ENCODE results near the gene FOXJ1. TPM values are rescaled to one million over a fixed set of nuclear protein-coding genes. Genes with fewer than 3 reads are reported as not detected.

FOXJ1 gene
- total and polyA plus RNA-seq, 2 of the 13 experiments (the other 11 are each of a cell fraction or from before 2014, with no cell fraction given), result 0.98 to 1.6 TPM

DNA sequence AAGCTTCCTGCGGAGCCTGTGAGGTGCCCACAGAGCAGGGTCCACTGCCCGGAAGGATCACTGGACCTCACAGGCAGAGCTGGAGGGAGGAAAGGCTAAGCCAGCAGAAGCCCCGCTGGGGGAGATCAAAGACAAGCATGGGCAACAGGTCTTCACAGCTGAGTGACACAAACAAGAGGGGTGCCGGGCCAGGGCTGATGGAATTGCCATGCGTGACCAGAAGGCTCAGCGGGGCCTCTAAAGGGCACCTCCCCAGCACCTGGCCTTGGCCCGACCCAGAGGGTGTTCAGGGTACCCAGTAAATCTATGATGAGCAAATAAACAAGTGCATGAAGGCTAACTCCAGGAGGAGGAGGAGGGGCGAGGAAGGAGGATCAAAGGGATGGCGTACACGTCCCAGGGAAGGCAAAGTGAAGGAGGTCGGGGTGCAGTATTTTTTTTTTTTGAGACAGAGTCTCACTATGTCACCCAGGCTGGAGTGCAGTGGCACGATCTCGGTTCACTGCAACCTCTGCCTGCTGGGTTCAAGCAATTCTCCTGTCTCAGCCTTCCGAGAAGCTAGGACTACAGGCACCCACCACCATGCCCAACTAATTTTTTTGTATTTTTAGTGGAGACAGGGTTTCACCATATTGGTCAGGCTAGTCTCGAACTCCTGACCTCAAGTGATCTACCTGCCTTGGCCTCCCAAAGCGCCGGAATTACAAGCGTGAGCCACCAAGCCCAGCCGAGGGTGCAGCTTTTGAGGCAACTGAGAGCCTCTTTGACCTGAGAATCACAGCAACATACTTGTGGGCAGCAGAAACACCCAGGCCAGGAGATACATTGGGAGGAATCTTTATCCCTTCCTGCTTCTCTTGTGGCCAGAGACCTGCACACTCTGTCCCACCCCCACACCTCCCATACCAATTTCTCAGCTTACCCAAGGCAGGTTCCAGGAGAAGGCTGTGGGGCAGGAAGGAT, 21.4 kb downstream of the FOXJ1 start (continued):
- TF ChIP-seq NFE2 (CRISPR knock-in tag; IDR thresholded peaks at IDR 0.05) (no peak), KAT8 (CRISPR knock-in tag; IDR thresholded peaks at IDR 0.05) (peak; percentile 42; the same call in 1 of the 2 replicates), ZZZ3 (CRISPR knock-in tag; IDR thresholded peaks at IDR 0.05; ENCODE audit: borderline replicate concordance) (0 out of 2 replicates have a peak, but pooled peaks have one; percentile 9), PHF5A (CRISPR knock-in tag; IDR thresholded peaks at IDR 0.05; ENCODE audit: low read depth, unreplicated experiment) (no peak), RFX3 (CRISPR knock-in tag; IDR thresholded peaks at IDR 0.05) (no peak), ZFP37 (CRISPR knock-in tag; IDR thresholded peaks at IDR 0.05; ENCODE audit: borderline replicate concordance) (no peak), ETV5 (CRISPR knock-in tag; IDR thresholded peaks at IDR 0.05; ENCODE audit: borderline replicate concordance) (peak; percentile 70; the same call in 1 of the 2 replicates), ZNF724P (CRISPR knock-in tag; IDR thresholded peaks at IDR 0.05; ENCODE audit: borderline replicate concordance) (no peak), ZBTB3 (CRISPR knock-in tag; IDR thresholded peaks at IDR 0.05; ENCODE audit: borderline replicate concordance, low read depth) (0 out of 2 replicates have a peak, but pooled peaks have one; percentile 60), NKX3-1 (CRISPR knock-in tag; IDR thresholded peaks at IDR 0.05) (no peak), NONO (IDR thresholded peaks at IDR 0.05) (no peak), NONO (CRISPR knock-in tag; conservative IDR thresholded peaks at IDR 0.05) (no peak), SOX5 (CRISPR knock-in tag; IDR thresholded peaks at IDR 0.05; ENCODE audit: borderline replicate concordance) (peak; percentile 69), KDM3A (CRISPR knock-in tag; IDR thresholded peaks at IDR 0.05; ENCODE audit: low read depth) (no peak), NR2C2 (CRISPR knock-in tag; IDR thresholded peaks at IDR 0.05; ENCODE audit: borderline replicate concordance) (no peak), TEAD2 (CRISPR knock-in tag; IDR thresholded peaks at IDR 0.05) (no peak), ZMYM4 (CRISPR knock-in tag; IDR thresholded peaks at IDR 0.05) (peak; percentile 60; the same call in 1 of the 2 replicates), RARG (CRISPR knock-in tag; IDR thresholded peaks at IDR 0.05; ENCODE audit: low read depth) (no peak), ZNF761 (CRISPR knock-in tag; conservative IDR thresholded peaks at IDR 0.05) (no peak), ZNF260 (CRISPR knock-in tag; IDR thresholded peaks at IDR 0.05; ENCODE audit: borderline replicate concordance, low read depth) (no peak), PAWR (CRISPR knock-in tag; IDR thresholded peaks at IDR 0.05; ENCODE audit: borderline replicate concordance) (no peak), IKZF1 (IDR thresholded peaks at IDR 0.05) (no peak), SOX13 (IDR thresholded peaks at IDR 0.05) (peak; percentile 59), SOX13 (CRISPR knock-in tag; conservative IDR thresholded peaks at IDR 0.05 in 1 of 2, IDR thresholded peaks at IDR 0.05 in 1 of 2) (peak in 1 of 2 experiments; percentile 62; a peak in 1 of 4 replicates), SRSF4 (IDR thresholded peaks at IDR 0.05; ENCODE audit: low read depth, low read length, poor library complexity, severe bottlenecking) (no peak)
- TF ChIP-seq, protein P1, sequence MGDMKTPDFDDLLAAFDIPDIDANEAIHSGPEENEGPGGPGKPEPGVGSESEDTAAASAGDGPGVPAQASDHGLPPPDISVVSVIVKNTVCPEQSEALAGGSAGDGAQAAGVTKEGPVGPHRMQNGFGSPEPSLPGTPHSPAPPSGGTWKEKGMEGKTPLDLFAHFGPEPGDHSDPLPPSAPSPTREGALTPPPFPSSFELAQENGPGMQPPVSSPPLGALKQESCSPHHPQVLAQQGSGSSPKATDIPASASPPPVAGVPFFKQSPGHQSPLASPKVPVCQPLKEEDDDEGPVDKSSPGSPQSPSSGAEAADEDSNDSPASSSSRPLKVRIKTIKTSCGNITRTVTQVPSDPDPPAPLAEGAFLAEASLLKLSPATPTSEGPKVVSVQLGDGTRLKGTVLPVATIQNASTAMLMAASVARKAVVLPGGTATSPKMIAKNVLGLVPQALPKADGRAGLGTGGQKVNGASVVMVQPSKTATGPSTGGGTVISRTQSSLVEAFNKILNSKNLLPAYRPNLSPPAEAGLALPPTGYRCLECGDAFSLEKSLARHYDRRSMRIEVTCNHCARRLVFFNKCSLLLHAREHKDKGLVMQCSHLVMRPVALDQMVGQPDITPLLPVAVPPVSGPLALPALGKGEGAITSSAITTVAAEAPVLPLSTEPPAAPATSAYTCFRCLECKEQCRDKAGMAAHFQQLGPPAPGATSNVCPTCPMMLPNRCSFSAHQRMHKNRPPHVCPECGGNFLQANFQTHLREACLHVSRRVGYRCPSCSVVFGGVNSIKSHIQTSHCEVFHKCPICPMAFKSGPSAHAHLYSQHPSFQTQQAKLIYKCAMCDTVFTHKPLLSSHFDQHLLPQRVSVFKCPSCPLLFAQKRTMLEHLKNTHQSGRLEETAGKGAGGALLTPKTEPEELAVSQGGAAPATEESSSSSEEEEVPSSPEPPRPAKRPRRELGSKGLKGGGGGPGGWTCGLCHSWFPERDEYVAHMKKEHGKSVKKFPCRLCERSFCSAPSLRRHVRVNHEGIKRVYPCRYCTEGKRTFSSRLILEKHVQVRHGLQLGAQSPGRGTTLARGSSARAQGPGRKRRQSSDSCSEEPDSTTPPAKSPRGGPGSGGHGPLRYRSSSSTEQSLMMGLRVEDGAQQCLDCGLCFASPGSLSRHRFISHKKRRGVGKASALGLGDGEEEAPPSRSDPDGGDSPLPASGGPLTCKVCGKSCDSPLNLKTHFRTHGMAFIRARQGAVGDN (CRISPR knock-in tag; IDR thresholded peaks at IDR 0.05), result peak; percentile 88
- TF ChIP-seq, protein P2, sequence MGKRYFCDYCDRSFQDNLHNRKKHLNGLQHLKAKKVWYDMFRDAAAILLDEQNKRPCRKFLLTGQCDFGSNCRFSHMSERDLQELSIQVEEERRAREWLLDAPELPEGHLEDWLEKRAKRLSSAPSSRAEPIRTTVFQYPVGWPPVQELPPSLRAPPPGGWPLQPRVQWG (CRISPR knock-in tag; IDR thresholded peaks at IDR 0.05; ENCODE audit: borderline replicate concordance, low read depth), result no peak
